NCI-H446 treated with DMSO at 0.1 percent for 48 hours (cell line): ENCODE measurements around the gene BEST2.
"Not testable (repeated sequence)": the region's sequence is repeated elsewhere in the genome, so short reads cannot be mapped to it uniquely, and the experiment has no call there.

ENCODE experiments used
- DNase-seq: peaks from one replicate; lab custom pipeline; 2025; lab: John Stamatoyannopoulos, UW

Gene BEST2

GRCh38 chr19:12751635-12752034 lies at the start of gene BEST2:
Gene BEST2 (plus strand): TSS chr19:12751791. CDS start chr19:12752593, 802 bp downstream.
- DNase-seq: no peak

DNA sequence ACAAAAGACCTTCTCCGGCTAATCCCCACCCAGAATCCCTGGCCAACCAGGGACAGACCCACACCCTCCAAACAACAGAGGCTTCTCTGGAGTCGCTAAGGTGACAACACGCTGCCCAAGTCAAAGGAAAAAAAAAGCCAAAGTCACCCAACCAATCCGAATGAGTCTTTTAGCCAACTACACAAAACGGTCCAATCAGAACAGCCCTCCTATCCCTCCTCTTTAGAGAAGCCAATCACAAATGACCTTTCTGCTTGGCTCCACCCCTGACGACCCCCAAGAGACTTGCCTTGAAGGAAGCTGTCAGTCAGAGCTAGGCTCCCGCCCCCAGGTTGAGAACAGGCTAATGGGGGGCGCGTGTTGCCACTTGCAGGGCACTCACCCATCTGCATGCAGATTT lies 48.5 kb upstream of the BEST2 start:
- peak; percentile 24 for DNase-seq

DNA sequence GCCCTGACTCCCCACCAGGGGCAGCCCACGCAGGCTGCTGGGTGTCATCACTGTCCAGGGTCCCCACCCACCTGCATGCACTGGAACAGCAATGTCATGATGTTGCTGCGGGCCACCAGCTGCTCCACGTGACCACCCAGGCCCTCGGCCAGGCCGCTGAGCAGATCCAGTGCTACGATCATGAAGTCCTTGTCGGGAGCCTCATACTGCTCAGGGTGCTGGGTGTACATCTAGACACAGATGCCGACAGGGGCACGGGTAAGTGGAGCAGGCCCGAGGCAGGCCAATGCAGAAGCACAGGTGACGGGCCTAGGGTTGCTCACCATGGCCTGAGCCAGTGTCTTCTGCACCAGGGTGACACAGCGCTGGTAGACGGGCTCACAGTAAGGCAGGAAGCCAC lies 46.4 kb upstream of the BEST2 start:
- DNase-seq: no peak

DNA sequence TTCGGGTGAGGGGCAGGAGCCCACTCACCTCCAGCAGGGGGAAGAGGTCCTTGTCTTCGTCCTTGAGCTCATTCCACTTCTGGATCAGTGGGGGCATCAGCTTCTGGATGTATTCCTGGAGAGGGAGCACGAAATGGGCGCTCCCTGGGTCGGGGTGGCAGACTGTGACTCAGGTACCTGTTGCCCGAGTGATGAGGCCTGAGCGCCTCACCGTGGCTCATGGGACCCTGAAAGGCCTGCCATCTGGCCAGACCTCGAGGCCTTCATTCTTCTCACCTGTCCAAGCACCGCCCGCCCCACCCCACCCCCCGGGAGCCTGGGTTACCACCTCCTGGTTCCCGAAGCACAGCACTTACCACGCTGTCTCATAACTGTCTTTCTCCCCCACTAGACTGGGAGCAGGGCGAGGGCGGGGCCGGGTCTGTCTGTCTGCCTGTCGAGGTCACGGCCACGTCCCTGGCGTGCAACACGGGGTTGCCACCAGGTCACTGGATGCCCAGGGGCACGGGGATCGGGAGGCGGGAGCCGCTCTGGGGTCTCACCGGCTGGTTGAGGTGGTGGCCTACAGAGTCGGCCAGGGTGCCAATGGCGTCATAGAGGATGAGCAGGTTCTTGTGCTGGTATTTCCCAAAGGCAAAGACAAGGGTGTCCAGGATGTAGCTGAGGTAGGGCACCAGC lies 45.8 kb upstream of the BEST2 start:
- no peak for DNase-seq

GRCh38 chr19:12706332-12706718 lies 45.3 kb upstream of the BEST2 start:
- no peak for DNase-seq

DNA sequence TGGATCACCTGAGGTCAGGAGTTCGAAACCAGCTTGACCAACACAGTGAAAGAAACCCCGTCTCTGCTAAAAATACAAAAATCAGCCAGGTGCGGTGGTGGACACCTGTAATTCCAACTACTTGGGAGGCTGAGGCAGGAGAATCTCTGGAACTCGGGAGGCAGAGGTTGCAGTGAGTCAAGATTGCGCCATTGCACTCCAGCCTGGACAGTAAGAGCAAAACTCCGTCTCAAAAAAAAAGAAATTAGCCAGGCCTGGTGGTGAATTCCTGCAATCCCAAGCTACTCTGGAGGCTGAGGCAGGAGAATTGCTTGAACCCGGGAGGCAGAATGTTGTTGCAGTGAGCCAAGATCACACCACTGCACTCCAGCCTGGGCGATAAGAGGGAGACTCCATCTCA lies 43.0 kb upstream of the BEST2 start:
- DNase-seq: no peak

DNA sequence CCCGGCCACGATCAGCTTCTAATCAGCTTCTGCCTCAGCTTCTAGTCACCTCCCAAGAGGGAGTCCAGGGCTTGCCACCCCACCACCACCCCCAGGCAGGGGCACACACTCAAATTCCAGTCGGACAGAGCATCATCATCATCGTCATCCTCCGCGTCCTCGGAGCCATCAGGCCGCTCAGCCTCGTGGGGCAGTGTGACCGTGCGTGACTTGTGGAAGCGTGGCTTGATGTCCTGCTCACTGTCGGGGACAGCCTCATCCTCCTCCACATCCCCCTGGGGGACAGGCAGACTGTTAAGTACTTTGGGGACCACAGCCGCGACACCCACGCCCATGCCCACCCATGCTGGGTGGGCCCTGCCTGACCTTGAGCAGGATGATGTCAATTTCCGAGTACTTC lies 40.4 kb upstream of the BEST2 start:
- no peak for DNase-seq

- not testable (repeated sequence) for DNase-seq
Measured at GRCh38 chr19:12712077-12712476, 39.5 kb upstream of the BEST2 start.

- not testable (repeated sequence) for DNase-seq
Measured at GRCh38 chr19:12713304-12713703, 38.3 kb upstream of the BEST2 start.

GRCh38 chr19:12715102-12715501 lies 36.5 kb upstream of the BEST2 start:
- no peak for DNase-seq

- DNase-seq: no peak
Measured at GRCh38 chr19:12715929-12716328, 35.7 kb upstream of the BEST2 start.

DNA sequence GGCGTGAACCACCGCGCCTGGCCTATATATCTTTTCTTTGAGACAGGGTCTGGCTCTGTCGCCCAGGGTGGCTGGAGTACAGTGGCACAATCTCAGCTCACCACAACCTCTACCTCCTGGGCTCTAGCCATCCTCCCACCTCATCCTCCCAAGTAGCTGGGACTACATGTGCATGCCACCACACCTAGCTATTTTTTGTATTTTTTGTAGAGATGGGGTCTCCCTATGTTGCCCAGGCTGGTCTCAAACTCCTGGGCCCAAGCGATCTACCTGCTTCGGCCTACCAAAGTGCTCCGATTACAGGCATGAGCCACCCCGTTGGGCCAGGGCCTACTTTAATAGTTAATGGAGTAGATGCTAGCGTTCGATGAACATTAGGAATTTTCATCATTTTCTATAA lies 31.3 kb upstream of the BEST2 start:
- no peak for DNase-seq

- DNase-seq: no peak
Measured at GRCh38 chr19:12720851-12721655, 30.5 kb upstream of the BEST2 start.

- DNase-seq: peak; percentile 13
Measured at GRCh38 chr19:12721656-12722565, 29.7 kb upstream of the BEST2 start.

- peak; percentile 97 for DNase-seq
Measured at GRCh38 chr19:12722566-12723380, 28.8 kb upstream of the BEST2 start.

GRCh38 chr19:12723381-12723640 lies 28.3 kb upstream of the BEST2 start:
- no peak for DNase-seq

DNA sequence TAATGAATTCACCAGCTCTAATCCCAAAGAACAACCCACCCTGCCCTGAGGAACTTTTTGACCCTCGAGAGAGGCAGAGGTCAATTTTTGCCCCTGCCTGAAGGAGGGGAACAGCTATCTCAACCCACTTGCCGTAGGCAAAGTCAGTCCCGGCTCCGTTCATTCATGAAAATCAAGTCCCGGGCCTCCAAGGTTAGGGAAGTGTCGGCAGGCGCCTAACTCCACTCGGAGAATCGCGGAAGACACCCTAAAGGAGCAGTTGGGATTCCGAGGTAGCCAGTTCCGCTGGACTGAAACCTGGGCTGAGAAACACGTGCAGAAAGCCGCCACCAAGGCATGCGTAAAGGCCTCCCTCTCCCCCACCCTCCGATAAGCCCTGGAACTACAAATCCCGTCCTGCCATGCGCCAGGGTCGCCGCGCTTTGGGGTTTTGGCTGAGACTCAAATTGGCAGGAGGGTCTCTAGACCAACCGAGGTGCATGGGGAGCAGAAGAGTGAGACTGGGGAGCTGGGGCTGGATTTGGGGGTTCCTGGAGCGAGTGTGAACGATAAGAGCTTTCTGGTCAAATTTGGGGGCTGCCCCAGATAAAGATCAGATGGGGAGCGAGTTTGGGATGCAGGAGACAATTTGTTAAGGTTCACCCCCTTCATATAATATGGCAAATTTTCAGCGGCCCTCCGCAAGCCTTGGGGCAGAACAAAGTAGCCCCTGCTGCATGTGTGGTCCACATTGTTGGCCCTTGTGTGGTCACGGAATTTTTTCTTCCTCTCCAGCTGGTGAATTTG lies 27.8 kb upstream of the BEST2 start, which contains the start of gene TNPO2:
Gene TNPO2, minus strand, starts transcription at position 292 of the 786 bp plus-strand sequence. CDS start 2,955 bp downstream, outside the sequence.
- DNase-seq: peak; percentile 63

GRCh38 chr19:12725612-12726011 lies 26.0 kb upstream of the BEST2 start:
- not testable (repeated sequence) for DNase-seq

DNA sequence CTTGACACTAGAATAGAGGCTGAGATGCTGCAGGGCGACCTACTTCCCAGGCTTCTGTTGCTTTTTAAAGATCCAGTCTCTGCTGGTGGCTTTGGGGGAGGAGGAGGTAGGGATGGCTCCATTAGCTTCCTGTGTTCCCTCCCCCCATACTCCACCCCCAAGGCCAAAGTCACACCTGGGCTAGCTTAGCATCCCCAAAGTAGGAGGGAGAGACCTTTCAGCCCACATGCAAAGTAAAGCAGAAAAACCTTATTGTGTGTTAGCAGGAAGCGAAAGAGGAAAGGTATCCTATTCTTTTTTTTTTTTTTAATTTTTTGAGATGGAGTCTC lies 24.6 kb upstream of the BEST2 start:
- no peak for DNase-seq

DNA sequence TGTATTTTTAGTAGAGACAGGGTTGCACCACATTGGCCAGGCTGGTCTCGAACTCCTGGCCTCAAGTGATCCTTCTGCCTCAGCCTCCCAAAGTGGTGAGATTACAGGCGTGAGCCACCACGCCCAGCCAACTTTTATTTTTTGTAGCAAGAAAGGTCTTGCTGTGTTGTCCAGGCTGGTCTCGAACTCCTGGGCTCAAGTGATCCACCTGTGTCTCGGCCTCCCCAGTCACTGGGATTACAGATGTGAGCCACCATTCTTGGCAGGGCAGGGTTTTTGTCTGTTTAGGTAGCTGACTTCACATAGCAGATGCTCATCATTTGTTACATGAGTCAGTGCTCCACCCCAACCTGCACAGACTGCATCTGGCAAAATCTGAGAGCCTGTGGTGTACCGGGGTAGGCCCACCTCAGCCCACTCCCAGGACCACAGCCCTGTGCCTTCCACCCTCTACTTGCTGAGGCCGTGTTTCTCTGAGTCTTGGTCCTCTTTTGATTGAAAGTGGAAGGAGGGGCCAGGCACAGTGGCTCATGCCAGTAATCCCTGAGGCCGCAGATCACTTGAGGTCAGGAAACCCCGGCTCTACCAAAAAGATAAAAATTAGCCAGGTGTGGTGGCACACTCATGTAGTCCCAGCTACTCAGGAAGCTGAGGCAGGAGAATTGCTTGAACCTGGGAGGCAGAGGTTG lies 23.7 kb upstream of the BEST2 start:
- no peak for DNase-seq
